Right lung (tissue), 5 donors: ENCODE measurements around the gene TNRC6C. TPM values are rescaled to one million over a fixed set of nuclear protein-coding genes. Genes with fewer than 3 reads are reported as not detected.
A peak's percentile ranks its signal among the peaks of the same experiment; 100 is the strongest.
"Not testable (repeated sequence)": the region's sequence is repeated elsewhere in the genome, so short reads cannot be mapped to it uniquely, and the experiment has no call there.

Experiments
- DNase-seq, 2 donors: peaks; one replicate each; pipeline ENCODE4 v3.0.0-alpha.2; 2013
- polyA plus RNA-seq, 5 donors: library from polyadenylated mRNA; unstranded; fragments of 120-200 nt; gene quantifications; one replicate each; pipeline versions ENCODE4 v1.2.1 to v1.2.3, GENCODE V29; 2013; ENCODE audit warnings: inconsistent platforms in 1 of 5, low replicate concordance in 1 of 5; ENCODE audit not compliant: insufficient read length in 5 of 5, insufficient read depth in 1 of 5

The TNRC6C gene
- polyA plus RNA-seq, 5 donors, result 12.3 to 20.3 (median 14.1) TPM

DNA sequence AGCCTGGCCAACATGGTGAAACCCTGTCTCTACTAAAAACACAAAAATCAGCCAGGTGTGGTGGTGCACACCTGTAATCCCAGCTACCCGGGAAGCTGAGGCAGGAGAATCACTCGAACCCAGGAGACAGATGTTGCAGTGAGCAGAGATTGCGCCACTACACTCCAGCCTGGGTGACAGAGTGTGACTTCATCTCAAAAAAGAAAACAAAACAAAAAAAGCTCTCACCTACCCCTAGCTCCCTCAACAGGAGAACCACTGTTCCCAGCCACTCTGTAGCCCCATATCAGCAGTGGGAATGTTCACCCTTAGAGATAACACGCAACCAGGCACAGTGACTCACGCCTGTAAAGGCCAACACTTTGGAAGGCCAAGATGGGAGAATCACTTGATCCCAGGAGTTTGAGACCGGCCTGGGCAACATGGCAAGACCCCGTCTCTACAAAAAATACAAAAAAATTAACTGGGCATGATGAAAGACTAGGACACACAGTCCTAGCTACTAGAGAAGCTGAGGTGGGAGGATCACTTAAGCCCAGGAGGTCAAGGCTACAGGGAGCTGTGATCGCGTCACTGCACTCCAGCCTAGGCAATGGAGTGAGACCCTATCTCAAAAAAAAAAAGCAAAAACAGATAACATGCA is 177.5 kb downstream of the TNRC6C start:
- no peak for DNase-seq

DNA sequence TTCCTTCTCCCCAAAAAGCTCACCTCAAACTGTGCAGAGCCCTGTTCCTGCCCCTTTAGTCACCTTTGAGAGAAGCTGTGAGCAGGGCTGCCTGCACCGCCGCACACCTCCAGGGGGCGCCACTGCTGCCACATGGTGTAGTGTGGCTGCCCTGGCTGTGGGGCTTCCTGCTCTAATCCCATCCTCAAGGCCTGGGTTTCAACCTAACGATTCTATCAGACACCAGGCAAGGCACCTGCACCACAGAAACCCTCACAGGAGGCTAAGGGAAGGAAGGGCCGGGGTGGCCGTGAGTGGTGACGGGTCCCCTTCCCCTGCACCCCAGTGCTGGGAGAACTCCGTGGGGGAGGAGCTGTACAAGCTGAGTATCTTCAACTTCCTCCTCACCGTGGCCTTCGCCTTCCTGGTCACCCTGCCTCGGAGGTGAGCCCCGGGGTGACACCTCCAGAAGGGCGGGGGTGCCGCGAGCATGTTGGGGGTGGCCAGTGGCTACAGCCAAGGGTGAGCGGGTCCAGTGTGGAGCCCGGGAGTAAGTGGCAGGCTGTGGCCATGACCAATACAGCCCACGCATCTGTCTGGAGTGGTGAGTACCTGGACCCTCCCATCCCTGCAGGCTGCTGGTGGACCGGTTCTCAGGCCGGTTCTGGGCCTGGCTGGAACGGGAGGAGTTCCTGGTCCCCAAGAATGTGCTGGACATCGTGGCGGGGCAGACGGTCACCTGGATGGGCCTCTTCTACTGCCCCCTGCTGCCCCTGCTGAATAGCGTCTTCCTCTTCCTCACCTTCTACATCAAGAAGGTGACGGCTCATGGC is 179.1 kb downstream of the TNRC6C start:
- DNase-seq, result no peak

GRCh38 chr17:78138204-78139060 is 179.9 kb downstream of the TNRC6C start:
- DNase-seq, result no peak

- DNase-seq, result not testable (repeated sequence)
These were observed 181.3 kb downstream of the TNRC6C start for GRCh38 chr17:78139861-78140168.

DNA sequence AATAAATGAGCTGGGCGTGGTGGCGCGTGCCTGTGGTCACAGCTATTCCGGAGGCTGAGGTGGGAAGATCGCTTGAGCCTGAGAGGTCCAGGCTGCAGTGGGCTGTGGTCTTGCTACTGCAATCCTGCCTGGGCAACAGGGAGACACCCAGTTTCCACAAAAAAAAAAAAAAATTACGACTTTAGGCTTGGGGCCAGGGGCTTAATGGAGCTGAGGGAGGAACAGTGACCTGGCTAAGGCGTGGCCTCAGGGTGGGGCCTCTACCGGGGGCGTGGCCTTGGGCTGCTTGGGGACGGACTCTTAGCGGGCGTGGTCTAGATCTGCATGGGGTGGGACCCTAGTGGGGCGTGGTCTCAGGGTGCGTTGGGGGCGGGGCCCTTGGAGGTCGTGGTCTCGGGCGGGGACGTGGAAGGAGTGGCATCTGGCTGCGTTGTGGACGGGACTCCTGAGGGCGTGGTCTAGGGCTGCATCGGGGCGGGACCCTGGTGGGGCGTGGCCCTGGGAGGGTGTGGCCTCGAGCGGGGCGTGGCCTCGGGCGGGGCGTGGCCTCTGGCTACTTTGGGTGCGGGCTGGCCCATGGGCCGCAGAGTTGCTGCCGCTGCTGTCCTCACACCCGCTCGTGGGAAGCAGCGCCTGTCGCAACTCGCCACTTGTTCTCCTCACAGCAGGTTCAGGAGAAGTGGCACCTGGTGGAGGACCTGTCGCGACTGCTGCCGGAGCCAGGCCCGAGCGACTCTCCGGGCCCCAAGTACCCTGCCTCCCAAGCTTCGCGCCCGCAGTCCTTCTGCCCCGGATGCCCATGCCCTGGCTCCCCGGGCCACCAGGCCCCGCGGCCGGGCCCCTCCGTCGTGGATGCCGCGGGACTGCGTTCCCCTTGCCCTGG is 181.9 kb downstream of the TNRC6C start:
- DNase-seq, result peak; percentile 67 to 68

- DNase-seq, result no peak
These were observed 183.1 kb downstream of the TNRC6C start for GRCh38 chr17:78141437-78142118.

DNA sequence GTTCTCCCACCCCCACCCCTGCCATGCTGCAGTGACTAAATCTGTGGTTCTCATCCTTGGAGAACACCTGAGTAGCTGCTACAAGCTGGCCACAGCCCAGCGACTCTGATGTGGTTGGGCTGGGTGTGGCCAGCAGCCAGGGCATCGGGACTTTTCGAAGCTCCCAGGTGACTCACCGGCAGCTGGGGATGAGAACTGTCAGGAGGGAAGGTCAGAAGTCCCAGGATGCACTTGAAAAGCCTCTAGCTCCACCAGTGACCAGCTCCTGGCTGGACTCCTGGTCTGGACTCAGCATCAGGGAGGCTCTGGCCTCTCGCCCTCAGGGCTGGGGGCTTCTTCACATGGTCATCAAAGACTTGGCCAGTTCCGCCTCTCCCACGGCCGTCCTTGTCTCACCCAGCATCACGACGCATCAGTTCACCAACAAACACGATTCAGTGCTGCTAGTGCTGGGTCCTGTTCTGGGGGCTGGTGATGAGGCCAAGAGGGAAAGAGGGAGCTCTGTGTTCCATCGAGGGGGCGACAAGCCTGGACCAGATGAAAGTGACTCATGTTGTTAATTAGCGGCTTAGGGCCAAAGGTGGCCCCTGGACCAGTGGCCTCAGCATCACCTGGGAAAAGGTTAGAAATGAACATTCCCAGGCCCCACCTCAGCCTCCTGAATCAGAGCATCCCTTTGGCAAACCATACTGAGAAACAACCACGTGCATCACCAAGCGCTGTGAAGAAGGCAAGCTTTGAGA is 183.8 kb downstream of the TNRC6C start:
- no peak for DNase-seq

DNA sequence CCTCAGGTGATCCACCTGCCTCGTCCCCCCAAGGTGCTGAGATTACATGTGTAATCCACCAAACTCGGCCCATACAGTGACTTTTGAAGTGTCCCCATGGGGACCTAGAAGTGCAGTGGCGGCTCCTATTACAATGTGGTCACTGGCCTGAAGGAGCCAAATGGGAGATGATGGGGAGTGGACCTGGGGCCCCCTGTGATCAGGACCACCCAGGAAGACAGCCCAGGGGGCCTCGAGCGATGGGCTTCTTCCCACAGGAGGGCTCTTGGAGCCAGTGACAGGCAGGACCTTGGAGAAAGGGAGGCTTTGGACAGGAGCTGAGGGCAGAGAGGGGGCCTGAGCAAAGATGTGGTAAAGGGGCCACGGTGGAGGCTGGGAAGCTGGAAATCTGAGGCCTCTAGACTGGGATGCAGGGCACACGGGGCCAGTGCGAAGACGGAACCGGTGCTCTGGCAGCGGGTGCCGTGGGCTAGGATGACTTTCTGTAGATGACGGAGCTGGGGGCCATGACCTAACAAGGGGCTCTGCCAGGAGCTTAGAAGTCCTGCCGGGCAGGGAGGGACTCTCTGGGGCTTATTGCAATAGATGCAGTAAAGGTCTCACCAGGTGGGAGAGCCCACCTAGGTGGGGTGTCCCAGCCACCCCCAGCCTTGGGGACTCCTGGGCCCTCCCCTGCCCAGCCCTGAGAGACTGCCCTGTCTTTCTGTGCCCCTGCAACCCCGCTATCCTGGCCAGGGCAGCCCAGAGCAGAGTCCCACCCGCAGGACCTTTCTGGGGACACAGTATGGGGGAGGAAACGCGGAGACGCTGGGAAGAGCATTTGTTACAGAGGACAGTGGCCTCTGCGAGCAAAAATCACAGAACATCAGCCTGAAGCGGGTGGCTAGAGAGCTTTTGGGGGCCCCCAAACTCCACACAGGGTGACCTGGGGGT is 185.0 kb downstream of the TNRC6C start:
- DNase-seq, result no peak

DNA sequence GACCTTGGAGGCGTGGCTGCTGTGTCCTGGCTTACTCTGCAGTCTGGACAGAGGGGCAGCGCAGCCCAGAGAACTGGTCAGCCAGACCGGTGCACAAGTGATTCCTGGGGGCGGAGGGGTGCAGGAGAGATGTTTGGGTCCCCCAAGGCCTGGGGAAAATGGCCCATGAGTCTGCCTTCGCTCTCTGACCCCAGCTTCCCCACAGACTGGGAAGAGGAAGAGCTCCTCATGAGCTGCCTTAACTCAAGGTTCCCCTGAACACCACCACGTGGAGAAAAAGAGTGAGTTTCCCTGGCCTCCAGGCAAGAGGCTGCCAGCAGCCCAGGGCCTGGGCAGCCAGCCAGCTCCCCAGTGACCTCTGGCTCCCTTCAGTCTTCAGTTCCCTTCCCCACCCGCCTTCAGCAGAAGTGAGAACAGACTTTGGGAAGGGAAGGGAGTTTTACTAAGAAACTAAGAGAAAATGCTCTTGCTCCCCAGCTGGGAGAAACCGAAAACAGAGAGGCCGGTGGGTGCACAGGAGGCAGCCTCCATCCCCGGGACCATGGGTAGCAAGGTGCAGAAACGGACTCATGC is 185.7 kb downstream of the TNRC6C start:
- DNase-seq, result peak; percentile 90

- DNase-seq, result no peak
These were observed 186.5 kb downstream of the TNRC6C start for GRCh38 chr17:78144736-78145641.

- DNase-seq, result no peak
These were observed 188.0 kb downstream of the TNRC6C start for GRCh38 chr17:78146471-78146869.

- DNase-seq, result no peak
These were observed 188.4 kb downstream of the TNRC6C start for GRCh38 chr17:78146881-78147280.

DNA sequence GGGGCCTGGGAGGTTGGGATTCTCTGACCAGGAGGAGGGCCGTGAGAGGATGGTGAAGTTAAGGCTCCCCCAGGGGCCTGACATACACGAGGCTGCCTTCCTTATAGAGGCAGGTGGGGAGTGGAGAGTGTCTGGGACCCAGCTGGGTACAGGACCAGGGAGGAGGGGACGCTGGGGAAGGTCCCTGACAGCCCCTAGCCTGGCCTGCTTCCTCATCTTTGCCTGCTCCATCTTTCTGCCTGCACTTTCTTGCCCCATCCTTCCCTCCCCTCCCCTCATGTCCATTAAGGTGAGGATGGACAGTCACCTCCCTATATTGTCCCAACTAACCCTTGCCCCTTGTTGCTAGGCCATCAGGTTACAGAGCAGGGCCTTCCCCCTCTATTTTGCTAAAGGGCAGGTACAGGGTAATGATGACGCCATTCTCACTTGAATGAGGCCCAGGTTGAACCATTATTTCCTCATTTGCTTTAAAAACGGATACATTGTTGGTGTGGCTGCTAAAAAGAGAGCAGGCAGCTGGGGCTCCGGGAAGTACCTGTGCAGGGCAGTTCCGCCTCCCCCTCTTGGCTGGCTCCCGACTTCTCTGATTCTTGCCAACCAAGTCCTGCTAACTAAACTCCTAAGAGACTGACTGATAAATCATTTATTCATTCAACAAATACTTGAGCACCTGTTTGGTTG is 189.0 kb downstream of the TNRC6C start:
- no peak for DNase-seq

DNA sequence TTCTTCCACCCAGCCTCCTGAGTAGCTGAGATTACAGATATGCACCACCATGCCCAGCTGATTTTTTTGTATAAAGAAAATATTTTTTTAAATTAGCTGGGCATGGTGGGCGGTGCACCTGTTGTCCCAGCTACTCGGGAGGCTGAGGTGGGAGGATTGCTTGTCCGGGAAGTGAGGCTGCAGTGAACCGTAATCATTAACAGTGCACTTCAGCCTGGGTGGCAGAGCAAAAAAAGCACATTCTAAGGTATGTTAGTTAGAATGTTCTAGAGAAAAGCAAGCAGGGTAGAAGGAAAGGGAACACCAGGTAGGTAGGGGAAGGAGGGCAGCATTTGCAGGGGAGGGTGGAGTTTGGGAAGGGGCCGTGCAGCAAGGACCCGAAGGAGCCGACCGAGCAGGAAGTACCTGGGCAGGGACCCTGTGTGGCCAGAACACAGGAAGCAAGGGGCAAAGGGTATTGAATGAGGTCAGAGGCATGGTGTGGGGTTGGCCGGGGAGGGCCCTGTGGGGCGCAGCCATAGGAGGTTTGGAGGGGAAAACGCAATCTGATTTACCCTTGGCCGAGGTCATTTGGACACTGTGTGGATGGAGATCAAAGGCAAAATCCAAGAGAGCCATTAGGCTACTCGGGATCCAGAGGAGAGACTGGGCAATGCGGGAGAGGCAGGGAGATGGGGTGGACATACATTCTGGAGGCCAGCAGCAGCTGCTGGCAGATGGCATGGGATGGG is 189.9 kb downstream of the TNRC6C start:
- DNase-seq, result no peak

- DNase-seq, result no peak
These were observed 193.1 kb downstream of the TNRC6C start for GRCh38 chr17:78151514-78152008.
